ENCODE data around the gene ARHGAP24.

Gene ARHGAP24

GRCh38 chr4:85474818-85475630, at the start of gene ARHGAP24:
ARHGAP24 (plus strand) TSS chr4:85475150.
- Mint-ChIP-seq H3K27me3 (no peaks in the 10 kb centered on the region), H3K27ac (peak within 1 kb of the TSS; percentile 98), H3K4me1 (peaks cover 39 to 46% of the 10 kb centered on the region in 2 donors), H3K4me3 (peak within 1 kb of the TSS; percentile 92 to 97), H3K9me3 (no peaks in the 10 kb centered on the region), H3K36me3 (peaks cover 0 to 4% of the 10 kb centered on the region in 2 donors)
- ATAC-seq (replicated peaks) (peak; percentile 90 to 93), DNase-seq (peak; percentile 90)

DNA sequence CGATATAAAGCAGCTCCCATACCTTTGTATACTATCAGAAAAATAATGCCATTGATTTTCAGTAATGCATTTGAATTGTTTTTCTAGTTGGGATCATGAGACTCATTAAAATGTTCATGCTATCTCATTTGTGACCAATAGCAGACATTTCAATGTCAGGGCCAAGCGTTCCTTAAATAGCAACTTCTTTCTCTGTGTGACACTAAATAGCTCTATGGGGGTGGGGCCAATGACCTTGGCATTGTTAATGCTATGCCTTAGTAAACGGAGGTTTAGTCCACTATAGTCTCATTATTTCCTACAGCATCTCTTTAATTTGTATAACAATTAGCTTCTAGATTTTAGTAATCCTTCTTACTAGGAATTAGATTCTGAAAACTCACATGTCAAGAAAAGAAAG, 48.6 kb upstream of the ARHGAP24 start:
- no peak for DNase-seq
- ATAC-seq (replicated peaks): no peak
- H3K27me3 Mint-ChIP-seq: peaks cover 5 to 15% of the 10 kb centered on the region in 2 donors
- H3K4me1 Mint-ChIP-seq: peaks cover 8 to 9% of the 10 kb centered on the region in 2 donors
- H3K9me3 Mint-ChIP-seq: no peaks in the 10 kb centered on the region
- no peak overlapping the region for H3K4me3 Mint-ChIP-seq
- H3K27ac Mint-ChIP-seq: no peak overlapping the region
- H3K36me3 Mint-ChIP-seq: no peaks in the 10 kb centered on the region

DNA sequence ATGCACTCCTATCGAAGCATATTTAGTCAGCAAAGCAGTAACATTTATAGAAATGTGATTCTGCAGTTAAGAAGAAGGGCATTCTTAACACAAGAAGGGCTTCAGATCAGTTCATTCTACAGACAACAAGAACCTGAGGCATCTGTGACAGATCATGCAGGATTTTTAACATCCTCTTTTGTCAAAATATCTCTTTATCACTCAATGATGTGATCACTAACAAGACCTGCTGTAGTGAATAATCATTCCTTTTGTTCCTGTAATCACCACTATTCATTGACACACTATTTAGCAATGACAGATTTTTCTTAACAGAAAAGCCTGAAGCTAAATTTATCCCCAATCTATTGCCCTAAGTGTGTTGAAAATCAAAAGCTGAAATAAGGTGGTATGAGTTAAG, 47.8 kb upstream of the ARHGAP24 start:
- no peak overlapping the region for H3K4me3 Mint-ChIP-seq
- H3K36me3 Mint-ChIP-seq: no peaks in the 10 kb centered on the region
- H3K27me3 Mint-ChIP-seq: peaks cover 5 to 20% of the 10 kb centered on the region in 2 donors
- DNase-seq (no peak), ATAC-seq (replicated peaks) (no peak)
- H3K27ac Mint-ChIP-seq: no peak overlapping the region
- peaks cover 8 to 9% of the 10 kb centered on the region in 2 donors for H3K4me1 Mint-ChIP-seq
- H3K9me3 Mint-ChIP-seq: no peaks in the 10 kb centered on the region

GRCh38 chr4:85430226-85430625, 44.7 kb upstream of the ARHGAP24 start:
- Mint-ChIP-seq H3K36me3 (no peaks in the 10 kb centered on the region), H3K4me1 (peaks cover 0 to 3% of the 10 kb centered on the region in 2 donors), H3K27ac (no peak overlapping the region), H3K27me3 (peaks cover 5 to 44% of the 10 kb centered on the region in 2 donors), H3K9me3 (no peaks in the 10 kb centered on the region), H3K4me3 (no peak overlapping the region)
- ATAC-seq (replicated peaks) (no peak), DNase-seq (no peak)

DNA sequence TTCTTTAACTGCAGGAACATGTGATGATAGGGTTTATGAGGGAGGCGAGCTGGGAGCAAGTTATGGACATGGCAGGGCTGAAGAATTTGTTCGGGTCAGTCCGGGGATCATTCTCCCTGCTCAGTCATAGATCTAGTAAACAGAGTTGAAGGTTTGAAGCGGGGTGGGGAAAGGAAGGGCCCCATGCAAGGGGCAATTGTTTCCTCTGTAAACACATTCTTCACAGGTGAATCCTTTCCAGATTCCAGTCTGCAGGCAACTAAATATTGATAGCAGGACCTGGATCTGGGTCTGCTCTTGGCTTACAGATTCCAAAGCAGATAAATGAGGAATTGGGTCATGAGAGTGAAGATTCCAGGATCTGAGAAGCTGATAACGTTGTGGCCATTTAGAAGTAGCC, 44.3 kb upstream of the ARHGAP24 start:
- H3K36me3 Mint-ChIP-seq: no peaks in the 10 kb centered on the region
- peaks cover 0 to 3% of the 10 kb centered on the region in 2 donors for H3K4me1 Mint-ChIP-seq
- no peaks in the 10 kb centered on the region for H3K9me3 Mint-ChIP-seq
- DNase-seq (no peak), ATAC-seq (replicated peaks) (no peak)
- H3K4me3 Mint-ChIP-seq: no peak overlapping the region
- H3K27ac Mint-ChIP-seq: no peak overlapping the region
- peaks cover 5 to 44% of the 10 kb centered on the region in 2 donors for H3K27me3 Mint-ChIP-seq

DNA sequence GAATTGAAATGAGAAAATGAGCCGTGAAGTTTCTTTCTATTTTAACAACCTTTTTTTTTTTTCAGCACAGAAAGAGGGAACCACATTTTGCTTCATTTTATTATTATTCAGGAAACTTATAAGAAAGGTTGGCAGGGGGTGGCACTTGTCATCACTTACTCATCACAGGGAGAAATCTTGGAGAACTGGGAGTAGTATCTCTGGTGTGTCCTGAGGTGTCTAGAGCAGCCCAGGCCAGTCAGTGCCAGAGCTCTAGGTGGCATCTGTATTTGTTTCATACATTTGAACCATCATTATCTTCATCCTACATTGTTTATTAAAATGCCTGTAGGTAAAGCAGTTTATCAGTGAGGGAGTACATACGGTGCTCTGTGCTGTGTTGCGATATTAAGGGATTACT, 43.8 kb upstream of the ARHGAP24 start:
- Mint-ChIP-seq H3K4me3 (no peak overlapping the region), H3K4me1 (peaks cover 0 to 3% of the 10 kb centered on the region in 2 donors), H3K27ac (no peak overlapping the region), H3K36me3 (no peaks in the 10 kb centered on the region), H3K27me3 (peaks cover 5 to 44% of the 10 kb centered on the region in 2 donors), H3K9me3 (no peaks in the 10 kb centered on the region)
- no peak for ATAC-seq (replicated peaks)
- no peak for DNase-seq

GRCh38 chr4:85431881-85432485, 43.0 kb upstream of the ARHGAP24 start:
- Mint-ChIP-seq H3K27ac (no peak overlapping the region), H3K9me3 (no peaks in the 10 kb centered on the region), H3K27me3 (peaks cover 5 to 44% of the 10 kb centered on the region in 2 donors), H3K4me1 (peaks cover 0 to 3% of the 10 kb centered on the region in 2 donors), H3K36me3 (no peaks in the 10 kb centered on the region), H3K4me3 (no peak overlapping the region)
- no peak for ATAC-seq (replicated peaks)
- no peak for DNase-seq

- H3K27me3 Mint-ChIP-seq: no peaks in the 10 kb centered on the region
- no peaks in the 10 kb centered on the region for H3K36me3 Mint-ChIP-seq
- H3K9me3 Mint-ChIP-seq: peaks cover 0 to 2% of the 10 kb centered on the region in 2 donors
- no peak overlapping the region for H3K27ac Mint-ChIP-seq
- H3K4me1 Mint-ChIP-seq: peaks cover 11% of the 10 kb centered on the region in 2 donors
- H3K4me3 Mint-ChIP-seq: no peak overlapping the region
- no peak for ATAC-seq (replicated peaks)
- DNase-seq: no peak
Observed at GRCh38 chr4:85445050-85445639, 29.8 kb upstream of the ARHGAP24 start.

- Mint-ChIP-seq H3K36me3 (no peaks in the 10 kb centered on the region), H3K27me3 (no peaks in the 10 kb centered on the region)
- DNase-seq: no peak
Observed at GRCh38 chr4:85446141-85446861, 28.6 kb upstream of the ARHGAP24 start.

GRCh38 chr4:85448906-85449890, 25.8 kb upstream of the ARHGAP24 start:
- no peaks in the 10 kb centered on the region for H3K27me3 Mint-ChIP-seq
- H3K4me3 Mint-ChIP-seq: peak overlapping the region in 1 of 2 donors; percentile 58
- ATAC-seq (replicated peaks): peak; percentile 81 to 87
- no peaks in the 10 kb centered on the region for H3K9me3 Mint-ChIP-seq
- H3K36me3 Mint-ChIP-seq: no peaks in the 10 kb centered on the region
- no peak for DNase-seq
- no peak overlapping the region for H3K27ac Mint-ChIP-seq
- peaks cover 15 to 22% of the 10 kb centered on the region in 2 donors for H3K4me1 Mint-ChIP-seq

More at GRCh38 chr4:85446141-85446861, 28.6 kb upstream of the ARHGAP24 start:
- no peaks in the 10 kb centered on the region for H3K9me3 Mint-ChIP-seq
- peaks cover 11% of the 10 kb centered on the region in 2 donors for H3K4me1 Mint-ChIP-seq
- H3K27ac Mint-ChIP-seq: no peak overlapping the region
- H3K4me3 Mint-ChIP-seq: no peak overlapping the region
- ATAC-seq (replicated peaks): no peak

GRCh38 chr4:85452058-85452731, 22.8 kb upstream of the ARHGAP24 start:
- DNase-seq (no peak), ATAC-seq (replicated peaks) (no peak)
- H3K36me3 Mint-ChIP-seq: peaks cover 0 to 3% of the 10 kb centered on the region in 2 donors
- no peak overlapping the region for H3K27ac Mint-ChIP-seq
- no peaks in the 10 kb centered on the region for H3K9me3 Mint-ChIP-seq
- H3K4me3 Mint-ChIP-seq: no peak overlapping the region
- peaks cover 22 to 29% of the 10 kb centered on the region in 2 donors for H3K4me1 Mint-ChIP-seq
- H3K27me3 Mint-ChIP-seq: no peaks in the 10 kb centered on the region

DNA sequence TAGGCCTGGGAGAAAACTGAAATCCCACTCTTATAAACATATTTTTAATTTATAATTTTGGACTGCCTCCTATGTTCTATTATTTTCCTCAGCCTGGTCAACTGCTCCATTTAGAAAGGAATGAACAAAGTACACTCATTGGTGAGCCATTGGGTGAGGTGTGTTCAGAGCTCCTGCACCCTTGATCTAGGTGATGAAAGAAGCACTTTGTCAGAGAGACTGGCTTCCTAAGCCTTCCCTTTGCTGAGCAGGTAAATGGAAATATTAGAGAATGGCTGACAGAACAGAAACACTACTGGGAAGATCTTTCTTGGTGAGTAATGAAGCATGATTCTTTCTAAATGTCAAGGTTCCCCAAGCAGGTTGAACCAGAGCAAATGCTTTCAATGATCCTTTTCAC, 19.0 kb upstream of the ARHGAP24 start:
- Mint-ChIP-seq H3K9me3 (no peaks in the 10 kb centered on the region), H3K27ac (peak overlapping the region; percentile 1), H3K36me3 (peaks cover 0 to 3% of the 10 kb centered on the region in 2 donors), H3K4me3 (peak overlapping the region in 1 of 2 donors; percentile 12), H3K27me3 (no peaks in the 10 kb centered on the region), H3K4me1 (peaks cover 11 to 29% of the 10 kb centered on the region in 2 donors)
- DNase-seq (no peak), ATAC-seq (replicated peaks) (peak; percentile 34 to 50)
